ENCODE data around the gene STK24. TPM values are rescaled to one million over a fixed set of nuclear protein-coding genes. Genes with fewer than 3 reads are reported as not detected.

The STK24 gene
- total and polyA plus RNA-seq, 2 of the 4 experiments (the other 2 are of a cell fraction): 29.2 to 43.4 TPM

- Histone ChIP-seq H2BK120ac (ENCODE audit: low read depth, low read length) (no peak overlapping the region), H4K20me1 (ENCODE audit: insufficient read depth, low read length) (peaks cover 3% of the 10 kb centered on the region; the same call in 1 of the 2 replicates), H3K27ac (ENCODE audit: insufficient read depth, low read length) (no peak overlapping the region), H2BK15ac (ENCODE audit: low read depth, low read length) (no peak overlapping the region), H3K18ac (ENCODE audit: low read depth, low read length) (no peak overlapping the region), H3K9me1 (ENCODE audit: insufficient read depth, low read length) (peaks cover 20% of the 10 kb centered on the region; the same call in 1 of the 2 replicates), H4K5ac (ENCODE audit: low read depth, low read length) (no peak overlapping the region), H3K4me2 (ENCODE audit: low read depth, low read length) (no peak overlapping the region), H3K4ac (ENCODE audit: low read depth, low read length) (no peak overlapping the region), H2AK9ac (replicated peaks; ENCODE audit: low read depth, low read length, poor library complexity) (no peak overlapping the region), H4K91ac (ENCODE audit: insufficient read depth, low read depth, low read length) (no peak overlapping the region), H2BK5ac (ENCODE audit: low read depth, low read length, poor library complexity, severe bottlenecking) (no peak overlapping the region), H3K79me1 (ENCODE audit: low read depth in 1 of 2, low read length in 2 of 2) (peaks cover 11 to 34% of the 10 kb centered on the region in 2 experiments; a peak in 3 of 4 replicates), H4K8ac (ENCODE audit: low read depth in 2 of 2, low read length in 2 of 2) (no peak overlapping the region), H3K56ac (ENCODE audit: extremely low read depth, insufficient read depth, low read length) (no peak overlapping the region), H3K4me1 (ENCODE audit: control insufficient read depth, insufficient read depth, low read length) (no peaks in the 10 kb centered on the region), H3K36me3 (ENCODE audit: control insufficient read depth, insufficient read depth, low read length) (peaks cover 59% of the 10 kb centered on the region), H3K14ac (replicated peaks; ENCODE audit: low read depth, low read length) (no peak overlapping the region), H2AK5ac (ENCODE audit: low read depth, low read length) (no peak overlapping the region), H2AFZ (replicated peaks; ENCODE audit: low read length, poor library complexity) (no peak overlapping the region), H3K9ac (ENCODE audit: low read depth, low read length) (no peak overlapping the region), H3K27me3 (ENCODE audit: control insufficient read depth, insufficient read depth, low read length) (no peaks in the 10 kb centered on the region), H2BK20ac (ENCODE audit: low read depth, low read length) (no peak overlapping the region), H3K23ac (ENCODE audit: low read depth, low read length) (no peak overlapping the region), H3K4me3 (ENCODE audit: insufficient read depth, low read depth, low read length) (no peak overlapping the region), H3K9me3 (ENCODE audit: control insufficient read depth, insufficient read depth, low read length) (no peaks in the 10 kb centered on the region)
- ChIA-PET POLR2A (ENCODE audit: unreplicated experiment) (no interaction called here), CTCF (interaction anchor here (1.2 kb wide), 1 partner anchor 555 kb away, joined by 3 read pairs; no protein-coding TSS in a partner anchor)
- intact Hi-C loops (cut with micrococcal nuclease) (no loop called here), in situ Hi-C loops (cut with MboI; ENCODE audit: low sequenced_read_pairs) (no loop called here), dilution Hi-C loops (cut with HindIII; ENCODE audit: low sequenced_read_pairs, unreplicated experiment) (no loop called here)
- ATAC-seq (ENCODE audit: low read depth) (no peak), DNase-seq (no peak)
- TF ChIP-seq SMC3 (IDR thresholded peaks at IDR 0.05; ENCODE audit: low read depth, low read length) (no peak), RCOR1 (IDR thresholded peaks at IDR 0.05; ENCODE audit: insufficient replicate concordance, low read length) (no peak), MXI1 (IDR thresholded peaks at IDR 0.05; ENCODE audit: borderline replicate concordance, low read depth, low read length) (no peak), RFX5 (IDR thresholded peaks at IDR 0.05; ENCODE audit: low read depth, low read length) (no peak), RAD21 (IDR thresholded peaks at IDR 0.05; ENCODE audit: low read length) (no peak), ELK1 (IDR thresholded peaks at IDR 0.05; ENCODE audit: borderline replicate concordance, low read depth, low read length) (no peak), USF2 (IDR thresholded peaks at IDR 0.05; ENCODE audit: low read depth, low read length) (no peak), CTCF (conservative IDR thresholded peaks at IDR 0.05; ENCODE audit: low read depth, low read length) (no peak), NFE2L2 (IDR thresholded peaks at IDR 0.05; ENCODE audit: low read depth, low read length) (no peak), MAZ (IDR thresholded peaks at IDR 0.05; ENCODE audit: borderline replicate concordance, low read depth, low read length) (no peak), MAFK (IDR thresholded peaks at IDR 0.05; ENCODE audit: low read depth, low read length) (no peak), BHLHE40 (IDR thresholded peaks at IDR 0.05; ENCODE audit: low read depth, low read length) (no peak), POLR2A (IDR thresholded peaks at IDR 0.05; ENCODE audit: low read depth, low read length) (no peak)
- 100% methylated on average over 1 of the region's 11 CpGs; no CpG with 5 or more reads in 1 of the 2 experiments for WGBS, 2 experiments (ENCODE audit: extremely low coverage in 2 of 2, insufficient read length in 1 of 2)
- no TSS peak for BruUV-seq (replicated peaks)
Measured at GRCh38 chr13:98410612-98411011, 166.3 kb downstream of the STK24 start.
